Measurements from ENCODE around the gene RPS6KA4.
"Not testable (repeated sequence)": the region's sequence is repeated elsewhere in the genome, so short reads cannot be mapped to it uniquely, and the experiment has no call there.

Gene RPS6KA4

GRCh38 chr11:64409707-64410403, 50.9 kb downstream of the RPS6KA4 start:
- CTCF ChIA-PET, result interaction anchor here (1.9 kb wide), 1 partner anchor 22 kb away, joined by 4 read pairs; no protein-coding TSS in a partner anchor
- POLR2A ChIA-PET, result no interaction called here
- no peak for DNase-seq (ENCODE audit: extremely low spot score)
- TF ChIP-seq CTCF (IDR thresholded peaks at IDR 0.05; ENCODE audit: control extremely low read depth, extremely low read depth, low read depth, missing control alignments), result no peak

- no peak for TF ChIP-seq CTCF (IDR thresholded peaks at IDR 0.05; ENCODE audit: control extremely low read depth, extremely low read depth, low read depth, missing control alignments)
- ChIA-PET CTCF (interaction anchor here (1.2 kb wide), 2 partner anchors 10 to 39 kb away, joined by 4 read pairs; no protein-coding TSS in a partner anchor), POLR2A (no interaction called here)
- DNase-seq (ENCODE audit: extremely low spot score), result no peak
Observed at GRCh38 chr11:64410404-64410734, 51.4 kb downstream of the RPS6KA4 start.

GRCh38 chr11:64413417-64413816, 54.5 kb downstream of the RPS6KA4 start:
- POLR2A ChIA-PET, result no interaction called here
- TF ChIP-seq CTCF (IDR thresholded peaks at IDR 0.05; ENCODE audit: control extremely low read depth, extremely low read depth, low read depth, missing control alignments), result no peak
- CTCF ChIA-PET, result no interaction called here
- DNase-seq (ENCODE audit: extremely low spot score), result no peak

- no peak for TF ChIP-seq CTCF (IDR thresholded peaks at IDR 0.05; ENCODE audit: control extremely low read depth, extremely low read depth, low read depth, missing control alignments)
- ChIA-PET CTCF (interaction anchor here (1.0 kb wide), 1 partner anchor 34 kb away, joined by 3 read pairs; no protein-coding TSS in a partner anchor), POLR2A (no interaction called here)
- DNase-seq (ENCODE audit: extremely low spot score), result no peak
Observed at GRCh38 chr11:64415286-64415685, 56.3 kb downstream of the RPS6KA4 start.

- DNase-seq (ENCODE audit: extremely low spot score), result no peak
- no peak for TF ChIP-seq CTCF (IDR thresholded peaks at IDR 0.05; ENCODE audit: control extremely low read depth, extremely low read depth, low read depth, missing control alignments)
- CTCF ChIA-PET, result interaction anchor here (1.0 kb wide), 2 partner anchors 33 to 236 kb away, joined by 3 read pairs; no protein-coding TSS in a partner anchor
- POLR2A ChIA-PET, result no interaction called here
Observed at GRCh38 chr11:64415996-64416728, 57.2 kb downstream of the RPS6KA4 start.

- DNase-seq (ENCODE audit: extremely low spot score), result not testable (repeated sequence)
- ChIA-PET CTCF (interaction anchor here (1.1 kb wide), 1 partner anchor 11 kb away, joined by 3 read pairs; no protein-coding TSS in a partner anchor), POLR2A (interaction anchor here (0.7 kb wide), 1 partner anchor 1240 kb away, joined by 10 read pairs; no protein-coding TSS in a partner anchor)
Observed at GRCh38 chr11:64418233-64418632, 59.3 kb downstream of the RPS6KA4 start.

GRCh38 chr11:64419257-64419790, 60.4 kb downstream of the RPS6KA4 start:
- TF ChIP-seq CTCF (IDR thresholded peaks at IDR 0.05; ENCODE audit: control extremely low read depth, extremely low read depth, low read depth, missing control alignments), result no peak
- ChIA-PET CTCF (interaction anchor here (1.0 to 1.4 kb wide), 3 partner anchors 8 to 30 kb away, joined by 3 to 6 read pairs (median 4); no protein-coding TSS in a partner anchor), POLR2A (no interaction called here)
- DNase-seq (ENCODE audit: extremely low spot score), result no peak

Measured in GM10248 (cell line).